Thoracic aorta (tissue), 2 donors: ENCODE data around the gene CHL1. TPM values are rescaled to one million over a fixed set of nuclear protein-coding genes. Genes with fewer than 3 reads are reported as not detected.

Experiments
- ATAC-seq: fragments of 150-250 bp; one replicate; pipeline ENCODE4 v1.8.0; 2017; ENCODE audit warnings: low read depth; ENCODE audit not compliant: insufficient number of reproducible peaks, low FRiP score
- DNase-seq: peaks from one replicate; pipeline ENCODE4 v3.0.0-alpha.2; 2020; ENCODE audit warnings: low spot score
- H3K27ac ChIP-seq, 2 donors: fragments of 200-600 bp; sonication (generic); 1 replicate in 1 of 2; 2 replicates in 1 of 2; pipeline ENCODE4 v1.5.1; 2016; ENCODE audit warnings: mild to moderate bottlenecking in 2 of 2, moderate library complexity in 2 of 2
- H3K27me3 ChIP-seq: fragments of 200-600 bp; sonication (generic); replicated peaks from 2 replicates; pipeline ENCODE4 v1.6.0; 2016; ENCODE audit warnings: mild to moderate bottlenecking; ENCODE audit not compliant: insufficient read depth
- H3K36me3 ChIP-seq: fragments of 200-600 bp; sonication (generic); one replicate; pipeline ENCODE4 v1.5.1; 2016
- H3K4me1 ChIP-seq, 2 donors: fragments of 200-600 bp; sonication (generic); 1 replicate in 1 of 2; 2 replicates in 1 of 2; pipeline versions ENCODE4 v1.5.1 to v1.6.0; 2016; ENCODE audit warnings: low read depth in 2 of 2, mild to moderate bottlenecking in 1 of 2; ENCODE audit not compliant: control insufficient read depth in 1 of 2
- H3K4me3 ChIP-seq: fragments of 200-600 bp; sonication (generic); 2 replicates; pipeline ENCODE4 v1.5.1; 2016; ENCODE audit warnings: mild to moderate bottlenecking
- H3K9me3 ChIP-seq: fragments of 200-600 bp; sonication (generic); 2 replicates; pipeline ENCODE4 v1.5.1; 2016
- total RNA-seq, 2 donors: library from RNA; depleted of rRNA; stranded (reverse); fragments of >200 nt; gene quantifications; one replicate each; pipeline versions ENCODE4 v1.1.0 to v1.2.3, GENCODE V29; 2016
- TF ChIP-seq, protein P1 (sequence below): fragments of 200-600 bp; sonication (generic); IDR thresholded peaks from one replicate; pipeline ENCODE4 v1.5.1; 2019; ENCODE audit warnings: antibody characterized with exemption

CHL1 gene
- total RNA-seq, 2 donors from 2014 or later, result 2.0 to 7.5 TPM

DNA sequence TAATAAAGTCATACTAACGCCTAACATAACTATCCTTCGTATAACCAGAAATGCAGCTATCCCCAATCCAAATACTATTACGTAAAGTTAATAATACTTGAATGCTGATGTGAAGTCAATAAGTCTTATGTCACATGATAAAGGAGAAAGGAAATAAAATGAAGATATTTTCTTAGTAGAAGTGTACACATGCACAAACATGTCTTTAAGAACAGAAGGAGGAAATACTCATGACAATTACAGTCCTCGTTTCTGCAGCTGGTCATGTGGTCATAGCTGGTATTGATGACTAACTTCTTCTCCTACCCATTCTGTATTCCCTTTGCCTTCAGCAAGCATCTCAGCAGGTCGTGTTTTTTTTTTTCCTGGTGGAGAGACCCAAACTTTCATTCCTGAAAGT is 244.3 kb downstream of the CHL1 start:
- no peak overlapping the region for H3K27ac ChIP-seq
- H3K36me3 ChIP-seq, result no peaks in the 10 kb centered on the region
- no peaks in the 10 kb centered on the region for H3K4me1 ChIP-seq
- H3K4me3 ChIP-seq, result no peak overlapping the region
- TF ChIP-seq, protein P1, sequence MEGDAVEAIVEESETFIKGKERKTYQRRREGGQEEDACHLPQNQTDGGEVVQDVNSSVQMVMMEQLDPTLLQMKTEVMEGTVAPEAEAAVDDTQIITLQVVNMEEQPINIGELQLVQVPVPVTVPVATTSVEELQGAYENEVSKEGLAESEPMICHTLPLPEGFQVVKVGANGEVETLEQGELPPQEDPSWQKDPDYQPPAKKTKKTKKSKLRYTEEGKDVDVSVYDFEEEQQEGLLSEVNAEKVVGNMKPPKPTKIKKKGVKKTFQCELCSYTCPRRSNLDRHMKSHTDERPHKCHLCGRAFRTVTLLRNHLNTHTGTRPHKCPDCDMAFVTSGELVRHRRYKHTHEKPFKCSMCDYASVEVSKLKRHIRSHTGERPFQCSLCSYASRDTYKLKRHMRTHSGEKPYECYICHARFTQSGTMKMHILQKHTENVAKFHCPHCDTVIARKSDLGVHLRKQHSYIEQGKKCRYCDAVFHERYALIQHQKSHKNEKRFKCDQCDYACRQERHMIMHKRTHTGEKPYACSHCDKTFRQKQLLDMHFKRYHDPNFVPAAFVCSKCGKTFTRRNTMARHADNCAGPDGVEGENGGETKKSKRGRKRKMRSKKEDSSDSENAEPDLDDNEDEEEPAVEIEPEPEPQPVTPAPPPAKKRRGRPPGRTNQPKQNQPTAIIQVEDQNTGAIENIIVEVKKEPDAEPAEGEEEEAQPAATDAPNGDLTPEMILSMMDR, result no peak
- ATAC-seq (no peak), DNase-seq (no peak)
- no peaks in the 10 kb centered on the region for H3K27me3 ChIP-seq
- no peaks in the 10 kb centered on the region for H3K9me3 ChIP-seq

DNA sequence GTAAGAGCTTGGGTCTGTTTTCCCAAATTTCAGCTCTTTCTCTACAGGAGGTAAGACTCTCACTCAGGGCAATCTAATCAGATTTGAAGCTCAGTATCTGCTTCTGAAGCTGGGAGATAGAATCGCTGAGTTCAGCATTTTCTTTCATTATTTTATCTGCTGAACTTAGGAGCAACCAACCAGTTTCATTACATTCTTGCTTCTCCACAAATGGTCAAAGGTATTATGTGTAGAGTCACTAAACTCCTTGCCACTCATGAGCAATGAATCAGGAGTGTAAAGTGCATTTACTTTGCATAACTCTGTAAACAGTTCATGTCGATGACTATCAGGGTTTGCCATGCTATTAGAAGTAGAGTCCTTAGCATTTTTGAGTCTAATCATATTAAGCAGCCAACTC is 249.4 kb downstream of the CHL1 start:
- Histone ChIP-seq H3K36me3 (no peaks in the 10 kb centered on the region), H3K27ac (no peak overlapping the region), H3K4me3 (no peak overlapping the region), H3K4me1 (no peaks in the 10 kb centered on the region), H3K9me3 (no peaks in the 10 kb centered on the region), H3K27me3 (no peaks in the 10 kb centered on the region)
- TF ChIP-seq, protein P1, result no peak
- DNase-seq, result no peak
- ATAC-seq, result no peak

DNA sequence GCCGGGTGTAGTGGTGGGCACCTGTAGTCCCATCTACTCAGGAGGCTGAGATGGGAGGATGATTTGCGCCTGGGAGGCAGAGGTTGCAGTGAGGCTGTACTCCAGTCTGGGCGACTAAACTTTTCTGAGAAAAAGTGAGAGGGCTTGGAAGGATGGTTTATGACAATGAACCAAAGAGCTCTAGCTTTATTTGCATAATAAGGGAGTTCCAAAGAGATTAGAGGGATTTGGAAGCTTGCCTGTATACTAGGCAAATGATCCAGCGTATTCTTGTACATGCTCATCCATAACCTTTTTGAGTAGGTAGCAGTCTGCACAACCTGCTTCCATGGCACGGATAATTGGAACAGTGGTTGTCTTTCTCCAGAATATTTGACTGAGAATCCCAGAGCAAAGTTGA is 251.1 kb downstream of the CHL1 start:
- TF ChIP-seq, protein P1, result no peak
- Histone ChIP-seq H3K27ac (no peak overlapping the region), H3K9me3 (no peaks in the 10 kb centered on the region), H3K27me3 (no peaks in the 10 kb centered on the region), H3K36me3 (no peaks in the 10 kb centered on the region), H3K4me1 (no peaks in the 10 kb centered on the region), H3K4me3 (no peak overlapping the region)
- DNase-seq (no peak), ATAC-seq (no peak)

DNA sequence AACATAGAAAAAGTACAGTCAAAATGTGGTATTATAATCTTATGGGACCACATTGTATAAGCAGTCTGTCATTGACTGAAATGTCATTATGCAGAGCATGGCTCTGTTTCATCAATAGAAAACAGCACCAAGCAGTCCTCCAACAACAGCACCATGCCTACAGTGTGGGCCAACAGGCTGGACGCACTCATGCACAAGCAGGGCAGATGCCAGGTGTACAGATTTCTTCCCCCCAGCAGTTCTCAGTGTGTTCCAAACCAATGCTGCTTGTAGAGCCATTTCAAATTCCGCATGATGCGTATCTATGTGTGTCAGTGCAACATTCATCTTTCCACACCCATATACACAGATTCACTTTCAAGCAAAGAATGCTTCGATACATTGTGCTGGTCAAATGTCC is 253.1 kb downstream of the CHL1 start:
- no peaks in the 10 kb centered on the region for H3K9me3 ChIP-seq
- TF ChIP-seq, protein P1, result no peak
- no peaks in the 10 kb centered on the region for H3K36me3 ChIP-seq
- no peaks in the 10 kb centered on the region for H3K27me3 ChIP-seq
- H3K4me3 ChIP-seq, result no peak overlapping the region
- no peak for ATAC-seq
- no peak for DNase-seq
- H3K4me1 ChIP-seq, result peaks cover 4 to 6% of the 10 kb centered on the region in 2 donors
- no peak overlapping the region for H3K27ac ChIP-seq

DNA sequence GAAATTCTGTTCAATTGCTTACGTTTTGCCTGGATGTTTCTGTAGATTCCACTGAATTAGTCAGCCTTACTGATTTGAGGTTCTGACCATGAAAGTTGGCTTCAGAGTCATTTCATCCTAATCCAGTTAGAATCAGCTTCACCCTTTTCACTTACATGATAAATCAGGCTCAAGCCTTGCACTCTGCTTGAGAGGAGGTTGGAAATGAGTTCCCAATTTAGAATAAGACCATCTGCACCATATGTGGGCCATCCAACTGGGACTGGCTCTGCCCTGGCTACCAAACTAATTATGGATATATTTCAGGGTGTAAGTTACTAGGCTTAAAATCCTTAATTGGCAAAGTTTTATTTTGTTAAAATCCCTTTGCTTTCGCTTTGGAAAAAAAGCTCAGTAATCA is 255.7 kb downstream of the CHL1 start:
- Histone ChIP-seq H3K4me1 (peaks cover 12 to 13% of the 10 kb centered on the region in 2 donors), H3K36me3 (no peaks in the 10 kb centered on the region), H3K9me3 (no peaks in the 10 kb centered on the region), H3K4me3 (no peak overlapping the region), H3K27ac (no peak overlapping the region), H3K27me3 (no peaks in the 10 kb centered on the region)
- no peak for ATAC-seq
- TF ChIP-seq, protein P1, result no peak
- no peak for DNase-seq
